MM.1S (cell line): ENCODE measurements around the gene ERCC6L2.

Experiments used
- DNase-seq: peaks from one replicate; pipeline ENCODE4 v3.0.0-alpha.2; 2015
- H2AFZ ChIP-seq: fragments of 300-600 bp; sonication (generic); 2 replicates; pipeline ENCODE4 v1.6.0; 2016; ENCODE audit warnings: antibody characterized with exemption, low read length
- H3F3A ChIP-seq: fragments of 300-600 bp; sonication (generic); 2 replicates; pipeline ENCODE4 v1.6.1; 2016; ENCODE audit warnings: mild to moderate bottlenecking, antibody characterized with exemption, low read length, moderate library complexity, mixed read lengths; ENCODE audit not compliant: insufficient read depth
- H3K27ac ChIP-seq: fragments of 300-600 bp; sonication (generic); 2 replicates; pipeline ENCODE4 v1.5.1; 2016; ENCODE audit warnings: mild to moderate bottlenecking, low read length
- H3K27me3 ChIP-seq: fragments of 300-600 bp; sonication (generic); replicated peaks from 2 replicates; pipeline ENCODE4 v1.6.0; 2016; ENCODE audit warnings: low read length; ENCODE audit not compliant: insufficient read depth
- H3K36me3 ChIP-seq: fragments of 300-600 bp; sonication (generic); replicated peaks from 2 replicates; pipeline ENCODE4 v1.6.1; 2016; ENCODE audit warnings: mild to moderate bottlenecking, low read length, mixed read lengths; ENCODE audit not compliant: insufficient read depth
- H3K4me1 ChIP-seq: fragments of 300-600 bp; sonication (generic); 2 replicates; pipeline ENCODE4 v1.6.1; 2016; ENCODE audit warnings: low read length, mixed read lengths
- H3K4me2 ChIP-seq: fragments of 300-600 bp; sonication (generic); 2 replicates; pipeline ENCODE4 v1.6.0; 2016; ENCODE audit warnings: low read depth, low read length
- H3K4me3 ChIP-seq: fragments of 300-600 bp; sonication (generic); 2 replicates; pipeline ENCODE4 v1.5.1; 2016; ENCODE audit warnings: low read length, mixed read lengths
- H3K79me2 ChIP-seq: fragments of 300-600 bp; sonication (generic); 2 replicates; pipeline ENCODE4 v1.6.1; 2016; ENCODE audit warnings: mixed run types, low read length, mixed read lengths
- H3K9ac ChIP-seq: fragments of 300-600 bp; sonication (generic); 2 replicates; pipeline ENCODE4 v1.6.1; 2016; ENCODE audit warnings: low read length, mixed read lengths
- H3K9me2 ChIP-seq: fragments of 300-600 bp; sonication (generic); replicated peaks from 2 replicates; pipeline ENCODE4 v1.6.1; 2016; ENCODE audit warnings: mild to moderate bottlenecking, low read length, mixed read lengths; ENCODE audit not compliant: insufficient read depth
- H3K9me3 ChIP-seq: fragments of 300-600 bp; sonication (generic); replicated peaks from 2 replicates; pipeline ENCODE4 v1.6.1; 2016; ENCODE audit warnings: mild to moderate bottlenecking, low read length, mixed read lengths; ENCODE audit not compliant: insufficient read depth
- H4K20me1 ChIP-seq: fragments of 300-600 bp; sonication (generic); 2 replicates; pipeline ENCODE4 v1.6.1; 2016; ENCODE audit warnings: mild to moderate bottlenecking, low read length, moderate library complexity, mixed read lengths; ENCODE audit not compliant: insufficient read depth
- CTCF ChIP-seq: fragments of 300-600 bp; sonication (generic); IDR thresholded peaks from 2 replicates; pipeline ENCODE4 v1.5.1; 2016; ENCODE audit warnings: antibody characterized with exemption, low read length, mixed read lengths
- EZH2 ChIP-seq: fragments of 300-600 bp; sonication (generic); optimal IDR thresholded peaks from 2 replicates; pipeline ENCODE3; 2017; ENCODE audit warnings: low read depth, mild to moderate bottlenecking, antibody characterized with exemption, low read length, mixed read lengths
- EZH2phosphoT487 ChIP-seq: fragments of 300-600 bp; sonication (generic); IDR thresholded peaks from 2 replicates; pipeline ENCODE4 v1.6.1; 2018; ENCODE audit warnings: antibody characterized with exemption, low read length

The ERCC6L2 gene

GRCh38 chr9:95979446-95979845 is 104.0 kb downstream of the ERCC6L2 start:
- H3K9me3 ChIP-seq, result no peaks in the 10 kb centered on the region
- H3K9me2 ChIP-seq, result no peaks in the 10 kb centered on the region
- DNase-seq, result no peak
- no peaks in the 10 kb centered on the region for H3K27me3 ChIP-seq
- no peaks in the 10 kb centered on the region for H3F3A ChIP-seq
- H3K9ac ChIP-seq, result no peak overlapping the region
- TF ChIP-seq EZH2 (no peak), EZH2phosphoT487 (no peak), CTCF (no peak)
- no peak overlapping the region for H3K4me2 ChIP-seq
- no peak overlapping the region for H2AFZ ChIP-seq
- H3K27ac ChIP-seq, result no peak overlapping the region
- H3K79me2 ChIP-seq, result no peaks in the 10 kb centered on the region
- H4K20me1 ChIP-seq, result no peaks in the 10 kb centered on the region
- no peaks in the 10 kb centered on the region for H3K36me3 ChIP-seq
- H3K4me3 ChIP-seq, result no peak overlapping the region
- H3K4me1 ChIP-seq, result no peaks in the 10 kb centered on the region

- TF ChIP-seq EZH2phosphoT487 (no peak), CTCF (no peak), EZH2 (no peak)
- no peak overlapping the region for H3K9ac ChIP-seq
- H3K4me1 ChIP-seq, result no peaks in the 10 kb centered on the region
- no peaks in the 10 kb centered on the region for H3F3A ChIP-seq
- no peaks in the 10 kb centered on the region for H3K9me3 ChIP-seq
- no peak overlapping the region for H3K27ac ChIP-seq
- no peak overlapping the region for H3K4me2 ChIP-seq
- no peaks in the 10 kb centered on the region for H4K20me1 ChIP-seq
- H3K79me2 ChIP-seq, result no peaks in the 10 kb centered on the region
- no peaks in the 10 kb centered on the region for H3K27me3 ChIP-seq
- H2AFZ ChIP-seq, result no peak overlapping the region
- H3K9me2 ChIP-seq, result no peaks in the 10 kb centered on the region
- no peaks in the 10 kb centered on the region for H3K36me3 ChIP-seq
- no peak for DNase-seq
- no peak overlapping the region for H3K4me3 ChIP-seq
Observed at GRCh38 chr9:95980262-95981125, 105.0 kb downstream of the ERCC6L2 start.

- peak; percentile 43 for DNase-seq
Observed at GRCh38 chr9:95981761-95982390, 106.4 kb downstream of the ERCC6L2 start.

More at GRCh38 chr9:95981761-95982390, 106.4 kb downstream of the ERCC6L2 start:
- Histone ChIP-seq H3K9me2 (no peaks in the 10 kb centered on the region), H4K20me1 (no peaks in the 10 kb centered on the region), H3K79me2 (no peaks in the 10 kb centered on the region), H3K9ac (no peak overlapping the region), H2AFZ (no peak overlapping the region), H3K36me3 (no peaks in the 10 kb centered on the region), H3K27ac (no peak overlapping the region), H3K4me1 (no peaks in the 10 kb centered on the region), H3F3A (no peaks in the 10 kb centered on the region), H3K4me2 (no peak overlapping the region), H3K27me3 (no peaks in the 10 kb centered on the region), H3K4me3 (no peak overlapping the region), H3K9me3 (no peaks in the 10 kb centered on the region)
- no peak for TF ChIP-seq CTCF
- TF ChIP-seq EZH2, result no peak
- no peak for TF ChIP-seq EZH2phosphoT487
